ENCODE results near the gene IL11. TPM values are rescaled to one million over a fixed set of nuclear protein-coding genes. Genes with fewer than 3 reads are reported as not detected.

Gene IL11
- total RNA-seq, 1 donor from 2014 or later, result 10.0 TPM

DNA sequence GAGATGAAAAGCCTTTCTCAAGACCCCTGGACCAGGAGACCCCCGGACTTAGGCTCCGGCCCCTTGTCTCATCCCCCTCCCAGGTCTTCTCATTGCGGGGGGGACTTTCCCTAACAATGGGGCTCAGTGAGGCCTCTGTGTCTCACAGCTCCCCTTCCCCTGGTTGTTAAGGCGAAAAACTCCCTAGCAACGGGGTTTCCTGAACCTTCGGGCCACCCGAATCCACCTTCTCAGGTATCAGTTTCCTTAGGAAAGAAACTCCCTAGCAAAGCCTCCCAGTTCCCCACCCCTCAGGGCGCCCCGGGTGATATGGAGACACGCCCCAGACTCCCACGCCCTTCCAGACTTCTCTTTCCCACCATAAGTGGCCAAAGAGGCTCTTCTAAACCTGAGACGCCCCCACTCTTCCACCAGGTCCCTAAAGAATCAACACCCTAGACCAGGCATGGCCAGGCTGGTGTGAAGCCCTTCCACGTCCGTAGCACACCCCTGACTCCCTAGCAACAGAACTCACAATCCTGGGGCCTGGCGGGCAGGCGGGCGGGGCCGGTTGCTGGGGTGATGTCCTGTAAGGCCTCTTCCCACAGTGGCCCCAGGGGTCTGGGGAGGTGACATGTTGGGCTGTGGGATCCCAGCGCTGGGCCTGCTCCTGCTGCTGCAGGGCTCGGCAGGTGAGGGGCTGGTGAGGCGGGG is 6.1 kb upstream of the IL11 start, which contains the start of gene TMEM190:
Gene TMEM190 (plus strand): TSS at position 586 of the 693 bp plus-strand sequence. CDS start 28 bp downstream, at position 614.
- no peak for TF ChIP-seq CTCF (IDR thresholded peaks at IDR 0.05; ENCODE audit: unreplicated experiment)
- Mint-ChIP-seq H3K27ac (peak within 1 kb of the TSS; percentile 86), H3K36me3 (no peaks in the 10 kb centered on the region), H3K9me3 (no peaks in the 10 kb centered on the region), H3K27me3 (ENCODE audit: low read depth) (peaks cover 39% of the 10 kb centered on the region), H3K4me3 (peak within 1 kb of the TSS; percentile 39), H3K4me1 (peaks cover 35% of the 10 kb centered on the region)
- DNase-seq (ENCODE audit: low spot score in 2 of 2, unreplicated experiment in 2 of 2), result no peak

- no peak for TF ChIP-seq CTCF (IDR thresholded peaks at IDR 0.05; ENCODE audit: unreplicated experiment)
- no peaks in the 10 kb centered on the region for H3K9me3 Mint-ChIP-seq
- peaks cover 46% of the 10 kb centered on the region for H3K4me1 Mint-ChIP-seq
- no peak for DNase-seq (ENCODE audit: low spot score in 2 of 2, unreplicated experiment in 2 of 2)
- H3K4me3 Mint-ChIP-seq, result peak overlapping the region; percentile 33
- peak overlapping the region; percentile 45 for H3K27ac Mint-ChIP-seq
- H3K27me3 Mint-ChIP-seq (ENCODE audit: low read depth), result peaks cover 54% of the 10 kb centered on the region
- no peaks in the 10 kb centered on the region for H3K36me3 Mint-ChIP-seq
Observed at GRCh38 chr19:55373993-55374757, 3.9 kb upstream of the IL11 start.

GRCh38 chr19:55373306-55373992 is 3.2 kb upstream of the IL11 start:
- Mint-ChIP-seq H3K27ac (peak overlapping the region; percentile 45), H3K4me1 (peaks cover 51% of the 10 kb centered on the region), H3K36me3 (no peaks in the 10 kb centered on the region), H3K9me3 (no peaks in the 10 kb centered on the region), H3K4me3 (peak overlapping the region; percentile 33), H3K27me3 (ENCODE audit: low read depth) (peaks cover 56% of the 10 kb centered on the region)
- DNase-seq (ENCODE audit: low spot score in 2 of 2, unreplicated experiment in 2 of 2), result no peak
- TF ChIP-seq CTCF (IDR thresholded peaks at IDR 0.05; ENCODE audit: unreplicated experiment), result no peak

- no peak for TF ChIP-seq CTCF (IDR thresholded peaks at IDR 0.05; ENCODE audit: unreplicated experiment)
- peak overlapping the region; percentile 10 for H3K4me3 Mint-ChIP-seq
- DNase-seq (ENCODE audit: low spot score in 2 of 2, unreplicated experiment in 2 of 2), result no peak
- no peaks in the 10 kb centered on the region for H3K9me3 Mint-ChIP-seq
- peaks cover 47% of the 10 kb centered on the region for H3K4me1 Mint-ChIP-seq
- no peaks in the 10 kb centered on the region for H3K36me3 Mint-ChIP-seq
- H3K27ac Mint-ChIP-seq, result peak overlapping the region; percentile 37
- peaks cover 51% of the 10 kb centered on the region for H3K27me3 Mint-ChIP-seq (ENCODE audit: low read depth)
Observed at GRCh38 chr19:55372316-55373081, 2.2 kb upstream of the IL11 start.

- H3K36me3 Mint-ChIP-seq, result peaks cover 2% of the 10 kb centered on the region
- H3K27me3 Mint-ChIP-seq (ENCODE audit: low read depth), result peaks cover 39% of the 10 kb centered on the region
- H3K27ac Mint-ChIP-seq, result peak overlapping the region; percentile 81
- no peaks in the 10 kb centered on the region for H3K9me3 Mint-ChIP-seq
- peaks cover 32% of the 10 kb centered on the region for H3K4me1 Mint-ChIP-seq
- peak in 1 of 2 experiments; percentile 68 for DNase-seq (ENCODE audit: low spot score in 2 of 2, unreplicated experiment in 2 of 2)
- TF ChIP-seq CTCF (IDR thresholded peaks at IDR 0.05; ENCODE audit: unreplicated experiment), result no peak
- H3K4me3 Mint-ChIP-seq, result peak overlapping the region; percentile 72
Observed at GRCh38 chr19:55369653-55370304, 484 bp downstream of the IL11 start.
